Body of pancreas (tissue), 4 donors: Measurements from ENCODE around the gene ADAMTS1. TPM values are rescaled to one million over a fixed set of nuclear protein-coding genes. Genes with fewer than 3 reads are reported as not detected.

ENCODE experiments used
- ATAC-seq: fragments of 150-250 bp; one replicate; pipeline ENCODE4 v1.9.1; 2016
- DNase-seq, 4 donors: peaks; one replicate each; pipeline ENCODE4 v3.0.0-alpha.2; 2019
- H3K27ac ChIP-seq, 4 donors: fragments of 200-600 bp; sonication (generic); 1 replicate in 3 of 4; 2 replicates in 1 of 4; pipeline versions ENCODE4 v1.5.1 to v1.6.1; 2016 to 2019; ENCODE audit warnings: mild to moderate bottlenecking in 1 of 4, mixed read lengths in 1 of 4, moderate library complexity in 1 of 4
- H3K27me3 ChIP-seq, 2 donors: fragments of 200-600 bp; sonication (generic); one replicate each; pipeline ENCODE4 v1.6.0; 2016; ENCODE audit warnings: mild to moderate bottlenecking in 1 of 2
- H3K36me3 ChIP-seq, 2 donors: fragments of 200-600 bp; sonication (generic); replicated peaks in 1 of 2; 2 replicates each; pipeline ENCODE4 v1.5.1; 2016; ENCODE audit warnings: low read depth in 2 of 2; ENCODE audit not compliant: insufficient read depth in 1 of 2
- H3K4me1 ChIP-seq: fragments of 200-600 bp; sonication (generic); one replicate; pipeline ENCODE4 v1.6.0; 2016
- H3K4me3 ChIP-seq, 2 donors: fragments of 200-600 bp; sonication (generic); 1 replicate in 1 of 2; 2 replicates in 1 of 2; pipeline ENCODE4 v1.5.1; 2016 to 2019
- H3K9me3 ChIP-seq, 3 donors: fragments of 200-600 bp; sonication (generic); 1 replicate in 2 of 3; 2 replicates in 1 of 3; pipeline ENCODE4 v1.5.1; 2016
- CTCF ChIP-seq, 7 experiments: fragments of 450-650 bp in 4 of 7; fragments of 200-600 bp in 3 of 7; sonication (generic) in 3 of 7; IDR thresholded peaks; one replicate each; pipeline ENCODE4 v1.5.1; 2016 to 2019; ENCODE audit warnings: antibody characterized with exemption in 7 of 7
- POLR2A ChIP-seq, 3 donors: fragments of 450-650 bp; IDR thresholded peaks; one replicate each; pipeline ENCODE4 v1.6.1; 2016; ENCODE audit warnings: antibody characterized with exemption in 3 of 3, mild to moderate bottlenecking in 2 of 3
- WGBS, 2 donors: methylation state at CpG; one replicate each; pipeline ENCODE4 v1.1.5; 2017; 5-methylcytosine and 5-hydroxymethylcytosine counted together
- intact Hi-C: fragments of 100-400 bp; cut with DNase I; formaldehyde crosslinking; loops from one replicate; pipeline ENCODE4 v1.15.1; 2023
- total RNA-seq, 2 donors: library from RNA; depleted of rRNA; stranded (reverse); fragments of >200 nt; gene quantifications; one replicate each; pipeline ENCODE4 v1.1.0, GENCODE V29; 2016

ADAMTS1 gene
- total RNA-seq, 2 donors from 2014 or later, result 47.0 to 104 TPM

GRCh38 chr21:26797878-26798456 lies 47.2 kb downstream of the ADAMTS1 start:
- 87 to 89% methylated on average over 10 of the region's 10 CpGs for WGBS, 2 donors
- Histone ChIP-seq H3K36me3 (no peaks in the 10 kb centered on the region), H3K27me3 (no peaks in the 10 kb centered on the region), H3K4me1 (no peaks in the 10 kb centered on the region), H3K9me3 (no peaks in the 10 kb centered on the region), H3K4me3 (no peak overlapping the region), H3K27ac (no peak overlapping the region)
- intact Hi-C loops, result no loop called here
- no peak for DNase-seq
- TF ChIP-seq CTCF (IDR thresholded peaks at IDR 0.05) (no peak), POLR2A (IDR thresholded peaks at IDR 0.05) (no peak)
- no peak for ATAC-seq

GRCh38 chr21:26795866-26796329 lies 49.3 kb downstream of the ADAMTS1 start:
- peak; percentile 19 to 36 (median 26) for DNase-seq
- intact Hi-C loops, result no loop called here
- peaks cover under 1% of the 10 kb centered on the region for H3K4me1 ChIP-seq
- no peaks in the 10 kb centered on the region for H3K27me3 ChIP-seq
- ATAC-seq, result peak; percentile 68
- 32 to 34% methylated on average over 6 of the region's 6 CpGs for WGBS, 2 donors
- H3K36me3 ChIP-seq, result no peaks in the 10 kb centered on the region
- no peak overlapping the region for H3K4me3 ChIP-seq
- no peaks in the 10 kb centered on the region for H3K9me3 ChIP-seq
- TF ChIP-seq POLR2A (IDR thresholded peaks at IDR 0.05) (no peak), CTCF (IDR thresholded peaks at IDR 0.05) (no peak)
- H3K27ac ChIP-seq, result no peak overlapping the region

- no peak for ATAC-seq
Observed at GRCh38 chr21:26795412-26795805, 49.8 kb downstream of the ADAMTS1 start.

GRCh38 chr21:26794597-26795411 lies 50.4 kb downstream of the ADAMTS1 start:
- 68 to 82% methylated on average over 5 of the region's 5 CpGs for WGBS, 2 donors
- TF ChIP-seq CTCF (IDR thresholded peaks at IDR 0.05) (no peak), POLR2A (IDR thresholded peaks at IDR 0.05) (no peak)
- intact Hi-C loops, result no loop called here
- no peaks in the 10 kb centered on the region for H3K9me3 ChIP-seq
- H3K27me3 ChIP-seq, result no peaks in the 10 kb centered on the region
- H3K36me3 ChIP-seq, result no peaks in the 10 kb centered on the region
- DNase-seq, result no peak
- H3K4me1 ChIP-seq, result peaks cover 11% of the 10 kb centered on the region
- no peak overlapping the region for H3K4me3 ChIP-seq
- ATAC-seq, result no peak
- H3K27ac ChIP-seq, result no peak overlapping the region

More at GRCh38 chr21:26795412-26795805, 49.8 kb downstream of the ADAMTS1 start:
- intact Hi-C loops, result no loop called here
- no peak for DNase-seq
- 73 to 86% methylated on average over 10 of the region's 10 CpGs for WGBS, 2 donors
- Histone ChIP-seq H3K4me3 (no peak overlapping the region), H3K4me1 (peaks cover 5% of the 10 kb centered on the region), H3K36me3 (no peaks in the 10 kb centered on the region), H3K9me3 (no peaks in the 10 kb centered on the region), H3K27ac (no peak overlapping the region), H3K27me3 (no peaks in the 10 kb centered on the region)
- TF ChIP-seq CTCF (IDR thresholded peaks at IDR 0.05) (no peak), POLR2A (IDR thresholded peaks at IDR 0.05) (no peak)
